Pericardium fibroblast (primary cell): ENCODE data around the gene DGKH. TPM values are rescaled to one million over a fixed set of nuclear protein-coding genes. Genes with fewer than 3 reads are reported as not detected.

Experiments used
- total RNA-seq: library from RNA; depleted of rRNA; stranded (reverse); fragments of >200 nt; gene quantifications from 2 replicates; pipeline ENCODE4 v1.2.3, GENCODE V29; 2015

Gene DGKH, protein sequence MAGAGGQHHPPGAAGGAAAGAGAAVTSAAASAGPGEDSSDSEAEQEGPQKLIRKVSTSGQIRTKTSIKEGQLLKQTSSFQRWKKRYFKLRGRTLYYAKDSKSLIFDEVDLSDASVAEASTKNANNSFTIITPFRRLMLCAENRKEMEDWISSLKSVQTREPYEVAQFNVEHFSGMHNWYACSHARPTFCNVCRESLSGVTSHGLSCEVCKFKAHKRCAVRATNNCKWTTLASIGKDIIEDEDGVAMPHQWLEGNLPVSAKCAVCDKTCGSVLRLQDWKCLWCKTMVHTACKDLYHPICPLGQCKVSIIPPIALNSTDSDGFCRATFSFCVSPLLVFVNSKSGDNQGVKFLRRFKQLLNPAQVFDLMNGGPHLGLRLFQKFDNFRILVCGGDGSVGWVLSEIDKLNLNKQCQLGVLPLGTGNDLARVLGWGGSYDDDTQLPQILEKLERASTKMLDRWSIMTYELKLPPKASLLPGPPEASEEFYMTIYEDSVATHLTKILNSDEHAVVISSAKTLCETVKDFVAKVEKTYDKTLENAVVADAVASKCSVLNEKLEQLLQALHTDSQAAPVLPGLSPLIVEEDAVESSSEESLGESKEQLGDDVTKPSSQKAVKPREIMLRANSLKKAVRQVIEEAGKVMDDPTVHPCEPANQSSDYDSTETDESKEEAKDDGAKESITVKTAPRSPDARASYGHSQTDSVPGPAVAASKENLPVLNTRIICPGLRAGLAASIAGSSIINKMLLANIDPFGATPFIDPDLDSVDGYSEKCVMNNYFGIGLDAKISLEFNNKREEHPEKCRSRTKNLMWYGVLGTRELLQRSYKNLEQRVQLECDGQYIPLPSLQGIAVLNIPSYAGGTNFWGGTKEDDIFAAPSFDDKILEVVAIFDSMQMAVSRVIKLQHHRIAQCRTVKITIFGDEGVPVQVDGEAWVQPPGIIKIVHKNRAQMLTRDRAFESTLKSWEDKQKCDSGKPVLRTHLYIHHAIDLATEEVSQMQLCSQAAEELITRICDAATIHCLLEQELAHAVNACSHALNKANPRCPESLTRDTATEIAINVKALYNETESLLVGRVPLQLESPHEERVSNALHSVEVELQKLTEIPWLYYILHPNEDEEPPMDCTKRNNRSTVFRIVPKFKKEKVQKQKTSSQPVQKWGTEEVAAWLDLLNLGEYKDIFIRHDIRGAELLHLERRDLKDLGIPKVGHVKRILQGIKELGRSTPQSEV
- 2.2 and 4.5 TPM in 2 replicates for total RNA-seq

DNA sequence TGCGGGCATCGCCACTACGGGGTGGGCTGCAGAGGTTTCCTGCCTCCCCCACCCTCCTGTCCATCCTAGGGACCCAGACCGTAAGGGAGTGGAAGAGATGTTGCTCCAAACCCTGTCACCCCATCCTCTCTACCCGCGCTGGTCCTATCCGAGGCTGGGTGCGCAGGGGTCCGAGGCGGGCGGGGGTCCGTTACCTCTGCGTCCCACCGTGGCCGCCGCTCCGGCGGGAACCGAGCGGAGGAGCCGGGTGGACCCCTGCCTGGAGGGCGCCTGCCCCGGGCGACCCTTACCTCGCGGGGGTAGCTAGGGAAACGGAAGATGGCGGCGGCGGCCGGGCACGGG, at the start of gene DGKH:
Gene DGKH, plus strand, starts transcription at position 307 of the 342 bp plus-strand sequence. CDS start 126 bp downstream, outside the sequence.

DNA sequence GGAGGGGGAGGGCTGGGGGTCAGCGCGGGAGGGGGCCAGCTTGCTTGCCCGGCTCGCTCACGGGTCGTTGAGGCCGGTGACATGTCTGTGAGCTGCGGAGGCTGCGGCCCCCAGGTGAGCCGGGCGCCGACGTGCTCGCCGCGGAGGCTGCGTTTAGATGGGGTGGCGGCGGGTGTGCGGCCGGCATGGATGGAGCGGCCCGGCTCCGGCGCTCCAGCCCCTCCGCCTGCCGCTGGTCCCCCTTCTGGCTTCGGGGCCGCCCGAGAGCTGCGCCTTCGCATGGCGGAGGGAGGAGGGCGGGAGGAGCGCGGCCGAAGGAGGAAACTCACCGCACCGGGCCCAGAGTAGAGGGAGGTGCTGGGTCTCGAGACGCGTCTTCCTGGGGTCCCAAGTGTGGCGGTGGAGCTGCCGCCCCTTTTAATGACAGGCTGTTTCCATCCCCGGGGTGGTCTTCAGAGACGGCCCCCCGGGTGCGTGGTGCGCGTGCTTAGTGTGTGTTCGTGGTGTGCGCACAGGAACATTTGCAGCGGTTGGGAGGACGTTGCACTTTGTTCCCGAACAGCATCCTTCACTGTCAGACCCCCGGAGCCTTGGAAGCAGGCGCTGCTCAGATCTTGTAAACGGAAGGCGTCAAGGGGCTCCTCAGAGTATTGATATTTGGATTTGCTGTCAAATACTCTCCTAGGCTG, 223.8 kb downstream of the DGKH start, which contains the start of gene AKAP11:
Gene AKAP11, plus strand, starts transcription at position 38 of the 689 bp plus-strand sequence. CDS start 14,197 bp downstream, outside the sequence.

Other genes with a start within 250 kb of the DGKH start
- 7.2 and 9.6 TPM in 2 replicates for gene VWA8, start 87.5 kb upstream of the DGKH start, total RNA-seq
- 9.3 and 13.5 TPM in 2 replicates for gene AKAP11, start 223.5 kb downstream of the DGKH start, total RNA-seq